GM18507 (cell line): ENCODE data around the gene RAVER1.

Source experiments
- DNase-seq: peaks from one replicate; pipeline ENCODE4 v3.0.0; 2011; ENCODE audit warnings: low read depth; ENCODE audit not compliant: insufficient read length; ENCODE audit errors: extremely low spot score
- FAIRE-seq: peaks from 2 replicates; lab custom pipeline; 2011; peaks lifted over from hg19 to GRCh38; lab: Jason Lieb, UNC

Gene RAVER1

GRCh38 chr19:10320602-10321416 lies 12.5 kb downstream of the RAVER1 start:
- FAIRE-seq (no peak), DNase-seq (no peak)

GRCh38 chr19:10318807-10319682 lies 14.3 kb downstream of the RAVER1 start:
- DNase-seq = no peak
- FAIRE-seq = no peak

DNA sequence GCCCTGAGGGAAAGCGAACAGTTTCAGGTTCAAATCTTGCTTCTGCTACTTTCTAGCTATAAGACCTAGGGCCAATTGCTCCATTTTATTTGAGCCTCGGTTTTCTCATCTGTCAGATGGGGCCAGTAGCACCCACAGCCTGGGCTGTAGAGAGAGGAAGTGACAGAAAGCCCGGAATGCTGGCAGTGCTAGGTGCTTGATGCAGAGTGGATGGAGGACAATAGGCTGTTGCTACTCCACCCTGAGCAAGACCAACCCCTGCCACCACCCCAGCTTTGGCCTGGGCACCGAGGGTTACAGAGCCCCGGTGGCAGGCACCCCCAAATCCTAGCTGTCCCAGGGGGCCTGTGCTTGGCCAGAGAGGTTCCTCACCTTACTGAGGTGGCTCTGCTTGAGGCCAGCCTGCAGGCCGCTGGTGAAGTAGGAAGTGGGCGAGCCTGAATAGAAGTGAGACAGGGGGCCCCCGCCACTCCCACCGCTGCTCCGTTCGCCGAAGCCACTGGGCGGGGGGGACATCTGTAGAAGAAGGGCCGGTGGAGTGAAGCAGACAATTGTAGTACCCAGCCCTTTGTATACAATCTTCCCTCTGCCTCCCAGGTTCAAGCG lies 15.4 kb downstream of the RAVER1 start:
- DNase-seq (no peak), FAIRE-seq (no peak)

DNA sequence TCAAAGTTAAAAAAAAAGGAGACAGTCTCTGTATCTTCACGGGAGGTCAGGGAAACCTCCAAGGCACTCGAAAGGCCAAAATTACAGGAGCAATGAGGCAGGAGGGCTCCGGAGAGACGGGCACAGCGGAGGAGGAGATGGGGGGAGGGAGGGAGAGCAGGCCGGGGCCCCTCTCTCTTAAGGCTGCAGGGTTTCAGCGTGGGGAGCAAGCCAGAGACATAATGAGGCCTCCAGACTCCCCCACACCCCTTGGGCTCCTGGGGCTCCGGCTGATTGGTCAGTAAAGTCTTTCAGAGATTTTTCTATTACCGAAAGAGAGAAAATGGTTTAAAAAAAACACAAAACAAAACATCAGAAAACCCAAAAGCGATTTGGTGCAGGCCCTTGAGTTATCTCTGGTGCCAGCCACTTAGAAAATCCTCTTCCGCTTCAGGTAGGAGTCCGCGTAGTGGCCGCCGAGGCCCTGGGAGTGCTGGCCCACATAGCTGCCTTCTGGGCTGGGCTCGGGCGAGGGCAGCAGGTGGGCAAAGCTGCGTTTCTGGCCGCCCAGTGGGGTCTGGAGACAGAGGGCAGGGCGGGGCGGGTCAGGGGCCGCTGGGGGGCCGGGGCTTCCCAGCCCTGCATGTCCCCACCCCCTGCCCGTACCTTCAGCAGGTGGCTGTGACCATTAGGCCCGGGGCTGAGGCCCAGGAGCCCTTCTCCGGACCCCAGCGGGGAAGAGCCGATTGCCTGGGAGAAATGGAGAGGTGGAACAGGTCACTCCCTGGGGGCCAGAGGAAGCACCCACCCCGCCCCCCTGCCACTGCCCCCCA lies 16.1 kb downstream of the RAVER1 start:
- FAIRE-seq (no peak), DNase-seq (no peak)

- no peak for FAIRE-seq
- DNase-seq = no peak
Observed at GRCh38 chr19:10316229-10317044, 16.9 kb downstream of the RAVER1 start.

DNA sequence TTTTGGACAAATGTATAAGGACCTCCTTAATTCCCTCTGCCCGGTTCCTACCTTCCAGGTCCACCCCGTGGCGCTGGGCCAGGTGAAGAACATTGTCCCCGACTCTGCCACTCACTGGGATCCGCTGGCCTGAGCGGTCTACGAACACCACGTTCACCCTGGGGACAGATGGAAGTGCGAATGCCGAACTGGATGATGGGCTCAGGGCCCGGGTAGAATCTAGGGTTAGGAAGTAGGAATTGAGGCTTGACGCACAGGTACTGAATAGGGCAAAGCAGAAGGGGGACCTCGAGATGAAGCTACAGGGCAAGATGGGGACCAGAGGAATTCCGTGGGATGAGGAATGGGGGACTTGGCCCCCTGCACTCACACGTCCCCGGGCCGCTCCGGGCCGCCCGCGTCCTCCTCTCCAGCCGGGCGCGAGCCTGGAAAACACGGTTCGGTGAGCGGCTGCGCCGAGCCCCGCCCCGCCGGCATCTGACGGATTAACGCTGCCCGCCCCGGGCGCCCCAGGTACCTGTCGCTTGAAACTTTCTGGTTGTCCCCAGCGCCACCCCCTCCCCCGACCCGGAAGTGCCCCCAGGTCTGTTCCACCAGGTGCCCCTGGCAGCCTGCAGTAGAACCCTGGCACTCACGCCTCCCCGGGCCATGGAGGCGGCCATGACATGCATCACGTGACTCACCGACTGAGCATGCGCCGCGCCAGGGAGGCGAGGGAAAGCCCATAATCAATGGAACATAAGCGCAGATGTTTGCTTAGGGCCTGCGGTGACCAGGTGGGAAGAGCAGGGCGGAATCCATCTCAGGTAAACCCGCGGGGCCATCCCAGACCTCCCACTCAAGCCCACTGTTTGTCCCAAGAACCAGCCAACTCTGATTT lies 17.8 kb downstream of the RAVER1 start, which contains the start of gene FDX2:
TSS of gene FDX2 (minus strand) at position 681 of the 880 bp plus-strand sequence. CDS start at position 662, 19 bp downstream.
- DNase-seq = peak; percentile 93

GRCh38 chr19:10309423-10309822 lies 23.9 kb downstream of the RAVER1 start, which contains the start of gene ZGLP1:
TSS of gene ZGLP1 (minus strand) at chr19:10309815.
- no peak for DNase-seq
- no peak for FAIRE-seq

More for the DNA sequence above, 17.8 kb downstream of the RAVER1 start, which contains the start of gene FDX2:
- FAIRE-seq = peak; percentile 93

GRCh38 chr19:10306327-10306726 lies 27.0 kb downstream of the RAVER1 start:
- DNase-seq (no peak), FAIRE-seq (no peak)

DNA sequence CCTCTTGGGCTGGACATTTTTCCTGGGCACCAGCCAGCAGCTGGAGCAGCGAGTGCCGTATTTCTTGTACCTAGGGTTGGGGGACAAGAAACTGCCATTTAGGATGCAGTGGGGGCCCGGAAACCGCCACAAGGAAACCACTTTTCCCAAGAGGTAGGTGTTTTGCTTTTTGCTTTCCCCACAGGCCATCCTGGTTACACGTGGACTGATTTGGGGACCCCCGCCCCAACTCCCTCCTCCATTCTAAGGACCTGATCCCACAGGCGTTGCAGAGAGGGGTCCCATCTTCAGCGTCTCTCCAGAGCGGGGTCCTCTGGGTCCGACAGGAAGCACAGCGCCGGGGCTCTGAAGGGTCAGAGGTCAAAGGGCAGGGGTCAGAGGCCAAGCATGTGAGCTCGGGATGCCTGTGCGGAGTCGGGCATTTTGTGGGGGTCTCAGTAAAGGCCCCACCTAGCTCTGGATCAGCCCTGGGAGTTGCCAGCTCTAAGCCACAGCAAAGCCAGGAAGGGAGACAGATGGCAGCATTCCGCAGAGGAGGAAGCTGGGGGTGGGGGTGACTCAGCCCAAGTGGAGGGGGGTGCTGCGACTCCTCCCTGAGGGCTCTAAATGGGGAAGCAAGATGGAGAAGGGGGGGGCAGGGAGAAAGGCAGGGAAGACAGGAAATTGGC lies 28.1 kb downstream of the RAVER1 start:
- no peak for DNase-seq
- FAIRE-seq = no peak

DNA sequence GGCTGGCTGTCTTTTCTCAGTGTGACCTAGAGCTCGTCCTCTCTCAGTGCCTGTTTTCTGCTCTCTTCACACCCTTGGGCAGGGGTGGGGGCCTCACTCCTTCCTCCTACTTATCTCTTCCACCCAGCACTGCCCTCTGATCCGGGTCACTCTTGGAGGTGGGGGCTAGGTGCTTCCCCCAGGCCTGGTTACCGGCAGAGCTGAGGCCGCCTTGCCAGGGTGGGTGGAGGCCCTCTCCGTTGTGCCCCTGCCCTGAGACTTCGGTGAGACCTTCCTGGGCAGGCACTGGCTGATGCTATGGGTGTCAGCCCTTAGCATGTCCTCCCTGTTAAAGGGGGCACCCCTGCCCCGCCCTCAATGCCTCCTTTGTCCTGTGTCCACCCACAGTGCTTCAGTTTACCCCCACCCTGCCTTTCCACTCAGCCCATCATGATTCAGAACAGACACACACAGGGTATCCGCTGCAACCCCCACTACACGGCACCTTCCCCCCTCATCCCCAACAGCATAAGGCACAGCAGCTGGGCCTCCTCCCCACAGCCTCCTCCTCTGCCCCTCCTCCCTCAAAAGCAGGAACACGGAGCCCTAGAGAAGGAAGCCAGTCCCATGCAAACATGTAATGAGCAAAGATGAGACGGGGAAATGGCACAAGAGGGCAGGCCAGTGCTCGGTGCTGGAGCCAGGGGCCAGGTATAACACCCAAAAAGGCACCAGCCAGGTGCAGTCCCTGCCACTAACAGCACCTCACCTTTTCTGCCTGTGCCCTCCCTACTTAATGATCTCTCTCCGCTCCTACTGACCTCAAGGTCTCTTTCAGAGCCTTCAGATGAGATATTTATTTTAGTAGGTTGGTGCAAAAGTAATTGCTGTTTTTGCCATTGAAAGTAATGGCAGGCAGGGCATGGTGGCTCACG lies 33.5 kb downstream of the RAVER1 start:
- FAIRE-seq = no peak
- no peak for DNase-seq

DNA sequence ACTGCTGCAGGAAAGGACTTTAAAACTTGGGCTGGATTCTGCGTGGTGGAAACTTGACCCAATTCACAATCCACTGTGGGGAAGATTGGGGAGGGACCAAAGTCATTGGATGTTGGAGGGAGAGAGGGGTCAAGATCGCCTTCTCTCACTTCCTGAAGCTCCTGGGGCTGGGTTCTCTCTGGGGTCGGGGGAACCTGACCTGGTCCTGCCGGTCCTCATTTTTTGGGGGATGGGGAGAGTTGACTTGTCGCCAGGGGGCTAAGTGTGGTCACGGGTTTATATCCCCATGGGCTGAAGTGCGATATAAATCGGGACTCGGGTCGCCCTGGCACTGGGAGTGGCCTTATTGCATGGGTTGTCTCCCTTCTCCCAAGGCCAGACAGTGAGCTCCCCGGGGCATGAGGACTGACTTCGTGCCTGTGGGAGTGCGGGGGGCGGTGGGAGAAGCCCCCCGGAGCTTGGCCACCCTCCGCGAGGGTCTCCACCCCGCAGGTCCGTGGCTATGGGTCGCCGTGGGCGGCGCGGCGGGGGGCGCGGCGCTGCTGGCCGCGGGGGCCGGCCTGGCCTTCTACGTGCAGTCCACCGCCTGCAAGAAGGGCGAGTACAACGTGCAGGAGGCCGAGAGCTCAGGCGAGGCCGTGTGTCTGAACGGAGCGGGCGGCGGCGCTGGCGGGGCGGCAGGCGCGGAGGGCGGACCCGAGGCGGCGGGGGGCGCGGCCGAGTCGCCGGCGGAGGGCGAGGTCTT lies 37.3 kb downstream of the RAVER1 start:
- no peak for FAIRE-seq
- DNase-seq = no peak

DNA sequence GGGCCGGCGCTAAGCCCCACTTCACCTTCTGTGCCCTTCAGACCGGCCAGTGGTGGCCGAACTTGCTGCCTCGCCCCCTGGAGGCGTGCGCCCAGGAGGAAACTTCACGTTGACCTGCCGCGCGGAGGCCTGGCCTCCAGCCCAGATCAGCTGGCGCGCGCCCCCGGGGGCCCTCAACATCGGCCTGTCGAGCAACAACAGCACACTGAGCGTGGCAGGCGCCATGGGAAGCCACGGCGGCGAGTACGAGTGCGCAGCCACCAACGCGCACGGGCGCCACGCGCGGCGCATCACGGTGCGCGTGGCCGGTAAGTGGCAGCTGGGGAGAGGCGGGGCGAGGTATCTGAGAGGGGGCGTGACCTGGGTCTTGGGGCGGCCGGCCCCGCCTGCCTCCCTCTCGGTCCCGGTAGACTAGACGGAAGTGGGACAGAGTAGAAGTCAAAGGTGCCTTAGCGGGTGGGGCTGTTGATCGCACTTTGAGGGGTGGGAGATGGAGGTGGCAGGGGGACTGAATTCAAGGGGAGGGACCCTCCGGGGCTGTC lies 38.0 kb downstream of the RAVER1 start:
- no peak for DNase-seq
- FAIRE-seq = peak; percentile 73

GRCh38 chr19:10294368-10294697 lies 39.0 kb downstream of the RAVER1 start:
- DNase-seq (no peak), FAIRE-seq (no peak)

GRCh38 chr19:10293637-10294367 lies 39.5 kb downstream of the RAVER1 start:
- no peak for DNase-seq
- FAIRE-seq = no peak
